ENCODE data around the gene FAM234A.

The FAM234A gene

GRCh38 chr16:212999-213398 is 21.6 kb upstream of the FAM234A start:
- Histone ChIP-seq H3K9ac (no peak overlapping the region), H3K4me3 (ENCODE audit: low read depth, low read length) (no peak overlapping the region), H3K27ac (no peak overlapping the region), H3K79me2 (peaks cover 28% of the 10 kb centered on the region), H3K36me3 (ENCODE audit: control insufficient read depth, insufficient read depth, low read length) (no peaks in the 10 kb centered on the region), H3K4me1 (peaks cover 5% of the 10 kb centered on the region), H3K4me2 (ENCODE audit: low read length) (no peak overlapping the region), H2AFZ (no peak overlapping the region), H3K9me3 (ENCODE audit: control insufficient read depth, low read length) (no peaks in the 10 kb centered on the region), H3K27me3 (ENCODE audit: control insufficient read depth, insufficient read depth, low read length) (no peaks in the 10 kb centered on the region)
- no peak for TF ChIP-seq CTCF (IDR thresholded peaks at IDR 0.05)

- Histone ChIP-seq H2AFZ (no peak overlapping the region), H3K4me1 (no peaks in the 10 kb centered on the region), H3K4me2 (ENCODE audit: low read length) (no peak overlapping the region), H3K9ac (no peak overlapping the region), H3K79me2 (peaks cover 46% of the 10 kb centered on the region), H3K27ac (no peak overlapping the region), H3K36me3 (ENCODE audit: control insufficient read depth, insufficient read depth, low read length) (no peaks in the 10 kb centered on the region), H3K9me3 (ENCODE audit: control insufficient read depth, low read length) (no peaks in the 10 kb centered on the region), H3K4me3 (ENCODE audit: low read depth, low read length) (no peak overlapping the region), H3K27me3 (ENCODE audit: control insufficient read depth, insufficient read depth, low read length) (no peaks in the 10 kb centered on the region)
- TF ChIP-seq CTCF (IDR thresholded peaks at IDR 0.05): no peak
These were observed 14.6 kb upstream of the FAM234A start for GRCh38 chr16:220021-220420.

- Histone ChIP-seq H3K36me3 (ENCODE audit: control insufficient read depth, insufficient read depth, low read length) (no peaks in the 10 kb centered on the region), H3K9ac (peak overlapping the region; percentile 88), H3K4me1 (peaks cover 9% of the 10 kb centered on the region), H3K79me2 (peaks cover 27% of the 10 kb centered on the region), H3K27me3 (ENCODE audit: control insufficient read depth, insufficient read depth, low read length) (no peaks in the 10 kb centered on the region), H3K9me3 (ENCODE audit: control insufficient read depth, low read length) (no peaks in the 10 kb centered on the region), H3K27ac (peak overlapping the region; percentile 91), H2AFZ (peak overlapping the region; percentile 96), H3K4me3 (ENCODE audit: low read depth, low read length) (peak overlapping the region; percentile 73), H3K4me2 (ENCODE audit: low read length) (peak overlapping the region; percentile 93)
- no peak for TF ChIP-seq CTCF (IDR thresholded peaks at IDR 0.05)
These were observed 6.3 kb upstream of the FAM234A start for GRCh38 chr16:228151-228851.

GRCh38 chr16:228852-229730 is 5.5 kb upstream of the FAM234A start, which contains the start of gene LUC7L:
TSS of gene LUC7L (minus strand) at chr16:229449. CDS start at chr16:229339, 110 bp downstream.
- H3K27ac ChIP-seq: peak within 1 kb of the TSS; percentile 91

More at GRCh38 chr16:228852-229730, 5.5 kb upstream of the FAM234A start, which contains the start of gene LUC7L:
- Histone ChIP-seq H3K4me2 (ENCODE audit: low read length) (peak within 1 kb of the TSS; percentile 93), H3K4me1 (peaks cover 9% of the 10 kb centered on the region), H2AFZ (peak within 1 kb of the TSS; percentile 96), H3K4me3 (ENCODE audit: low read depth, low read length) (peak within 1 kb of the TSS; percentile 73), H3K9ac (peak within 1 kb of the TSS; percentile 88), H3K9me3 (ENCODE audit: control insufficient read depth, low read length) (no peaks in the 10 kb centered on the region), H3K36me3 (ENCODE audit: control insufficient read depth, insufficient read depth, low read length) (no peaks in the 10 kb centered on the region), H3K27me3 (ENCODE audit: control insufficient read depth, insufficient read depth, low read length) (no peaks in the 10 kb centered on the region), H3K79me2 (peaks cover 19% of the 10 kb centered on the region)
- TF ChIP-seq CTCF (IDR thresholded peaks at IDR 0.05): peak; percentile 6
